ENCODE data around the gene MYCN. TPM values are rescaled to one million over a fixed set of nuclear protein-coding genes. Genes with fewer than 3 reads are reported as not detected.

The MYCN gene
- total RNA-seq, 2 donors from 2014 or later = 0.21 to 0.81 TPM

- H3K27ac ChIP-seq = no peak overlapping the region
- H3K4me3 ChIP-seq = no peak overlapping the region
- DNase-seq (ENCODE audit: low spot score) (no peak), ATAC-seq (ENCODE audit: insufficient number of reproducible peaks, low FRiP score, low read depth) (no peak)
- H3K9me3 ChIP-seq = no peaks in the 10 kb centered on the region
- TF ChIP-seq CTCF (IDR thresholded peaks at IDR 0.05) = no peak
- no peaks in the 10 kb centered on the region for H3K4me1 ChIP-seq (ENCODE audit: control insufficient read depth in 1 of 2, low read depth in 2 of 2)
- no peaks in the 10 kb centered on the region for H3K27me3 ChIP-seq (replicated peaks; ENCODE audit: insufficient read depth)
- no peaks in the 10 kb centered on the region for H3K36me3 ChIP-seq
Observed at GRCh38 chr2:15933184-15933845, 7.0 kb upstream of the MYCN start.

GRCh38 chr2:15934291-15934945, 5.9 kb upstream of the MYCN start:
- Histone ChIP-seq H3K36me3 (no peaks in the 10 kb centered on the region), H3K27me3 (replicated peaks; ENCODE audit: insufficient read depth) (no peaks in the 10 kb centered on the region), H3K4me3 (no peak overlapping the region), H3K4me1 (ENCODE audit: control insufficient read depth in 1 of 2, low read depth in 2 of 2) (peaks cover 0 to 2% of the 10 kb centered on the region in 2 donors), H3K9me3 (no peaks in the 10 kb centered on the region), H3K27ac (no peak overlapping the region)
- ATAC-seq (ENCODE audit: insufficient number of reproducible peaks, low FRiP score, low read depth) (no peak), DNase-seq (ENCODE audit: low spot score) (no peak)
- TF ChIP-seq CTCF (IDR thresholded peaks at IDR 0.05) = no peak

- no peaks in the 10 kb centered on the region for H3K27me3 ChIP-seq (replicated peaks; ENCODE audit: insufficient read depth)
- no peaks in the 10 kb centered on the region for H3K9me3 ChIP-seq
- no peak for ATAC-seq (ENCODE audit: insufficient number of reproducible peaks, low FRiP score, low read depth)
Observed at GRCh38 chr2:15935189-15935588, 5.2 kb upstream of the MYCN start.

GRCh38 chr2:15935675-15936074, 4.7 kb upstream of the MYCN start:
- no peak overlapping the region for H3K4me3 ChIP-seq
- no peak for TF ChIP-seq CTCF (IDR thresholded peaks at IDR 0.05)
- no peak for ATAC-seq (ENCODE audit: insufficient number of reproducible peaks, low FRiP score, low read depth)

More at GRCh38 chr2:15935189-15935588, 5.2 kb upstream of the MYCN start:
- no peak for DNase-seq (ENCODE audit: low spot score)
- H3K4me1 ChIP-seq (ENCODE audit: control insufficient read depth in 1 of 2, low read depth in 2 of 2) = peaks cover 0 to 10% of the 10 kb centered on the region in 2 donors
- H3K27ac ChIP-seq = no peak overlapping the region
- TF ChIP-seq CTCF (IDR thresholded peaks at IDR 0.05) = no peak
- no peak overlapping the region for H3K4me3 ChIP-seq
- H3K36me3 ChIP-seq = no peaks in the 10 kb centered on the region

GRCh38 chr2:15936277-15937104, 3.9 kb upstream of the MYCN start:
- no peak for TF ChIP-seq CTCF (IDR thresholded peaks at IDR 0.05)
- Histone ChIP-seq H3K36me3 (no peaks in the 10 kb centered on the region), H3K27ac (no peak overlapping the region), H3K4me1 (ENCODE audit: control insufficient read depth in 1 of 2, low read depth in 2 of 2) (peaks cover 8 to 23% of the 10 kb centered on the region in 2 donors), H3K27me3 (replicated peaks; ENCODE audit: insufficient read depth) (peaks cover 7% of the 10 kb centered on the region), H3K9me3 (no peaks in the 10 kb centered on the region), H3K4me3 (no peak overlapping the region)
- no peak for DNase-seq (ENCODE audit: low spot score)
- no peak for ATAC-seq (ENCODE audit: insufficient number of reproducible peaks, low FRiP score, low read depth)

More at GRCh38 chr2:15935675-15936074, 4.7 kb upstream of the MYCN start:
- no peak for DNase-seq (ENCODE audit: low spot score)
- Histone ChIP-seq H3K36me3 (no peaks in the 10 kb centered on the region), H3K27ac (no peak overlapping the region), H3K4me1 (ENCODE audit: control insufficient read depth in 1 of 2, low read depth in 2 of 2) (peaks cover 0 to 15% of the 10 kb centered on the region in 2 donors), H3K27me3 (replicated peaks; ENCODE audit: insufficient read depth) (no peaks in the 10 kb centered on the region), H3K9me3 (no peaks in the 10 kb centered on the region)
